Colonic mucosa (tissue), 4 donors: ENCODE data around the gene KIF17. TPM values are rescaled to one million over a fixed set of nuclear protein-coding genes. Genes with fewer than 3 reads are reported as not detected.

Experiments
- DNase-seq: peaks from one replicate; pipeline ENCODE4 v3.0.0-alpha.2; 2020
- H3K27ac ChIP-seq: fragments of 200-600 bp; one replicate; pipeline ENCODE4 v1.8.0; 2021
- H3K27me3 ChIP-seq: fragments of 200-600 bp; one replicate; pipeline ENCODE4 v1.8.0; 2021
- H3K36me3 ChIP-seq: fragments of 200-600 bp; one replicate; pipeline ENCODE4 v1.8.0; 2021
- H3K4me1 ChIP-seq: fragments of 200-600 bp; one replicate; pipeline ENCODE4 v1.8.0; 2021; ENCODE audit warnings: mild to moderate bottlenecking
- H3K4me3 ChIP-seq: fragments of 200-600 bp; one replicate; pipeline ENCODE4 v1.8.0; 2021
- H3K9ac ChIP-seq, 2 donors: one replicate each; pipeline ENCODE4 v1.7.0; 2013; ENCODE audit warnings: control low read depth in 2 of 2, low read depth in 2 of 2, low read length in 2 of 2
- H3K9me3 ChIP-seq: fragments of 200-600 bp; one replicate; pipeline ENCODE4 v1.8.0; 2021
- CTCF ChIP-seq: fragments of 200-600 bp; IDR thresholded peaks from one replicate; pipeline ENCODE4 v1.8.0; 2022; ENCODE audit warnings: antibody characterized with exemption, mild to moderate bottlenecking
- intact Hi-C: fragments of 100-400 bp; cut with DNase I; formaldehyde crosslinking; loops from one replicate; pipeline ENCODE4 v1.14.1; 2022
- total RNA-seq, 2 donors: library from RNA; stranded (reverse); fragmentation: NEBNext Ultra II Directional in 1 of 2; extraction: Animal tissue kit (Norgen Biotek cat#: 25700) in 1 of 2; gene quantifications; one replicate each; pipeline ENCODE4 v1.2.1, GENCODE V29; 2021
- donor health status: healthy.
- donor health status: DM: no; HTN: no; CAD: no.
- donor health status: DM: no; HTN: no; CAD: no.

Gene KIF17
- 1 to 10 TPM in 1 of 2 donors, under 1 TPM in 1; 0.27 to 1.4 TPM for total RNA-seq

GRCh38 chr1:20717452-20718342 is at the start of gene KIF17:
Gene KIF17, minus strand, starts transcription at chr1:20718007. Its CDS starts 301 bp downstream, at chr1:20717706.
- Histone ChIP-seq H3K27ac (no peak within 1 kb of the TSS), H3K4me3 (peak within 1 kb of the TSS; percentile 34), H3K4me1 (no peaks in the 10 kb centered on the region), H3K9ac (no peak within 1 kb of the TSS), H3K9me3 (no peaks in the 10 kb centered on the region), H3K36me3 (no peaks in the 10 kb centered on the region), H3K27me3 (peaks cover 11% of the 10 kb centered on the region)
- intact Hi-C loops = no loop called here
- TF ChIP-seq CTCF = no peak
- DNase-seq = peak; percentile 78

- H3K4me3 ChIP-seq = no peak overlapping the region
- no peaks in the 10 kb centered on the region for H3K4me1 ChIP-seq
- no peaks in the 10 kb centered on the region for H3K9me3 ChIP-seq
- H3K36me3 ChIP-seq = peaks cover 39% of the 10 kb centered on the region
- no peaks in the 10 kb centered on the region for H3K27me3 ChIP-seq
- no peak overlapping the region for H3K9ac ChIP-seq
- no peak for TF ChIP-seq CTCF
- intact Hi-C loops = no loop called here
- H3K27ac ChIP-seq = no peak overlapping the region
- DNase-seq = no peak
These were observed 49.5 kb upstream of the KIF17 start for GRCh38 chr1:20767271-20767670.

- DNase-seq = no peak
These were observed 45.6 kb upstream of the KIF17 start for GRCh38 chr1:20763417-20763816.

GRCh38 chr1:20760322-20760721 is 42.5 kb upstream of the KIF17 start:
- Histone ChIP-seq H3K9me3 (no peaks in the 10 kb centered on the region), H3K27ac (no peak overlapping the region), H3K4me1 (no peaks in the 10 kb centered on the region), H3K27me3 (no peaks in the 10 kb centered on the region), H3K36me3 (peaks cover 32% of the 10 kb centered on the region), H3K9ac (no peak overlapping the region), H3K4me3 (no peak overlapping the region)
- no peak for DNase-seq
- intact Hi-C loops = no loop called here
- no peak for TF ChIP-seq CTCF

More at GRCh38 chr1:20763417-20763816, 45.6 kb upstream of the KIF17 start:
- no peaks in the 10 kb centered on the region for H3K4me1 ChIP-seq
- no peak for TF ChIP-seq CTCF
- intact Hi-C loops = no loop called here
- H3K9ac ChIP-seq = no peak overlapping the region
- H3K27ac ChIP-seq = no peak overlapping the region
- H3K36me3 ChIP-seq = peaks cover 44% of the 10 kb centered on the region
- no peaks in the 10 kb centered on the region for H3K9me3 ChIP-seq
- no peaks in the 10 kb centered on the region for H3K27me3 ChIP-seq
- H3K4me3 ChIP-seq = no peak overlapping the region

GRCh38 chr1:20753589-20753988 is 35.8 kb upstream of the KIF17 start:
- no peak for DNase-seq
- Histone ChIP-seq H3K4me3 (no peak overlapping the region), H3K27ac (no peak overlapping the region), H3K27me3 (no peaks in the 10 kb centered on the region), H3K4me1 (no peaks in the 10 kb centered on the region), H3K9ac (no peak overlapping the region), H3K36me3 (peaks cover 6% of the 10 kb centered on the region), H3K9me3 (no peaks in the 10 kb centered on the region)
- no peak for TF ChIP-seq CTCF
- intact Hi-C loops = no loop called here
